SK-N-SH (cell line): ENCODE data around the gene D2HGDH. TPM values are rescaled to one million over a fixed set of nuclear protein-coding genes. Genes with fewer than 3 reads are reported as not detected.

ENCODE experiments used
- CTCF ChIA-PET: fragments of 300-600, 350-600 bp; formaldehyde crosslinking; extraction: SDS; loops from one replicate; lab custom pipeline; 2021; lab: Yijun Ruan, JAX
- POLR2A ChIA-PET: fragments of 350-600 bp; sonication (Branson Sonifier 250); formaldehyde crosslinking; extraction: SDS; loops from one replicate; lab custom pipeline; 2020; ENCODE audit warnings: antibody characterized with exemption, inconsistent platforms; lab: Yijun Ruan, JAX
- DNase-seq: peaks from one replicate; pipeline ENCODE4 v3.0.0; 2012
- H2AFZ ChIP-seq: fragments of 200-600 bp; sonication (generic); 2 replicates; pipeline ENCODE4 v1.8.1; 2016; ENCODE audit warnings: antibody characterized with exemption, mild to moderate bottlenecking, low read depth
- H3F3A ChIP-seq: fragments of 200-600 bp; sonication (generic); replicated peaks from 2 replicates; pipeline ENCODE3; 2016; ENCODE audit warnings: antibody characterized with exemption, mild to moderate bottlenecking; ENCODE audit not compliant: insufficient read depth
- H3K27ac ChIP-seq, 2 experiments: fragments of 200-500 bp in 1 of 2; fragments of 200-600 bp in 1 of 2; sonication (Bioruptor generic) in 1 of 2; sonication (generic), shearing (Covaris generic) in 1 of 2; 2 replicates each; pipeline versions ENCODE4 v1.5.1 to v1.6.1; 2014 to 2016; ENCODE audit warnings: low read depth in 2 of 2, inconsistent platforms in 1 of 2, low read length in 1 of 2, mild to moderate bottlenecking in 1 of 2, mixed read lengths in 1 of 2
- H3K27me3 ChIP-seq: fragments of 200-600 bp; sonication (generic), shearing (Covaris generic); 2 replicates; pipeline ENCODE4 v1.6.1; 2016; ENCODE audit warnings: mixed run types; ENCODE audit not compliant: insufficient read depth
- H3K36me3 ChIP-seq, 2 experiments: fragments of 200-500 bp in 1 of 2; fragments of 200-600 bp in 1 of 2; sonication (Bioruptor generic) in 1 of 2; sonication (generic) in 1 of 2; replicated peaks in 1 of 2; 2 replicates each; pipeline versions ENCODE3 to v1.5.1; 2014 to 2016; ENCODE audit warnings: low read length in 1 of 2, mild to moderate bottlenecking in 1 of 2; ENCODE audit not compliant: insufficient read depth in 2 of 2, control insufficient read depth in 1 of 2
- H3K4me1 ChIP-seq, 2 experiments: fragments of 200-500 bp in 1 of 2; fragments of 200-600 bp in 1 of 2; sonication (Bioruptor generic) in 1 of 2; sonication (generic), shearing (Covaris generic) in 1 of 2; 2 replicates each; pipeline versions ENCODE4 v1.5.1 to v1.6.1; 2014 to 2016; ENCODE audit warnings: low read depth in 1 of 2, low read length in 1 of 2, mixed run types in 1 of 2; ENCODE audit not compliant: insufficient read depth in 2 of 2, control insufficient read depth in 1 of 2
- H3K4me2 ChIP-seq: fragments of 200-600 bp; sonication (generic), shearing (Covaris generic); 2 replicates; pipeline ENCODE4 v1.6.1; 2017; ENCODE audit warnings: mixed run types
- H3K4me3 ChIP-seq, 2 experiments: fragments of 200-500 bp in 1 of 2; fragments of 200-600 bp in 1 of 2; sonication (Bioruptor generic) in 1 of 2; sonication (generic), shearing (Covaris generic) in 1 of 2; 2 replicates each; pipeline versions ENCODE4 v1.5.1 to v1.8.1; 2014 to 2016; ENCODE audit warnings: low read depth in 2 of 2, inconsistent platforms in 1 of 2, low read length in 1 of 2, mild to moderate bottlenecking in 1 of 2, mixed read lengths in 1 of 2, moderate library complexity in 1 of 2
- H3K79me2 ChIP-seq: fragments of 200-600 bp; sonication (generic); 2 replicates; pipeline ENCODE4 v1.8.1; 2017; ENCODE audit warnings: mild to moderate bottlenecking; ENCODE audit not compliant: insufficient read depth
- H3K9ac ChIP-seq: fragments of 200-600 bp; sonication (generic); 2 replicates; pipeline ENCODE4 v1.6.1; 2017; ENCODE audit warnings: mixed run types
- H3K9me2 ChIP-seq: fragments of 200-600 bp; sonication (generic); 2 replicates; pipeline ENCODE4 v1.6.1; 2017; ENCODE audit warnings: mixed run types
- H3K9me3 ChIP-seq: fragments of 200-600 bp; sonication (generic); 2 replicates; pipeline ENCODE4 v1.6.1; 2017; ENCODE audit warnings: mixed run types, mild to moderate bottlenecking, moderate library complexity
- H4K20me1 ChIP-seq: fragments of 200-600 bp; sonication (generic); 2 replicates; pipeline ENCODE4 v1.6.1; 2017; ENCODE audit warnings: mild to moderate bottlenecking, mixed run types; ENCODE audit not compliant: insufficient read depth
- CHD2 ChIP-seq: fragments of 150-350 bp; IDR thresholded peaks from 2 replicates; pipeline ENCODE4 v1.6.1; 2018; ENCODE audit warnings: low read length; ENCODE audit not compliant: partially characterized antibody
- CTCF ChIP-seq: fragments of 200-600 bp; sonication (generic); IDR thresholded peaks from 2 replicates; pipeline ENCODE4 v1.6.1; 2017; ENCODE audit warnings: antibody characterized with exemption, mild to moderate bottlenecking, moderate library complexity
- FOXJ3 ChIP-seq: sonication (generic); formaldehyde crosslinking; IDR thresholded peaks from 2 replicates; pipeline ENCODE4 v1.5.1; 2020; ENCODE audit warnings: mild to moderate bottlenecking, missing genetic modification reagents
- FOXM1 ChIP-seq: IDR thresholded peaks from 2 replicates; pipeline ENCODE4 v1.4.0; 2012; ENCODE audit warnings: low read depth, mild to moderate bottlenecking
- GABPA ChIP-seq: IDR thresholded peaks from 2 replicates; pipeline ENCODE4 v1.4.0; 2012; ENCODE audit warnings: low read depth, mild to moderate bottlenecking
- IRF3 ChIP-seq: fragments of 150-350 bp; IDR thresholded peaks from 2 replicates; pipeline ENCODE4 v1.6.1; 2016; ENCODE audit warnings: mild to moderate bottlenecking, low read depth, low read length
- MAX ChIP-seq: IDR thresholded peaks from 2 replicates; pipeline ENCODE4 v1.4.0; 2012; ENCODE audit warnings: low read depth
- MEF2A ChIP-seq: IDR thresholded peaks from 2 replicates; pipeline ENCODE4 v1.4.0; 2012; ENCODE audit warnings: low read depth, borderline replicate concordance
- MXI1 ChIP-seq: IDR thresholded peaks from 2 replicates; pipeline ENCODE4 v1.6.1; 2012; ENCODE audit warnings: mild to moderate bottlenecking, low read depth, low read length, improper control_type of control experiment
- NRF1 ChIP-seq: IDR thresholded peaks from 2 replicates; pipeline ENCODE4 v1.6.1; 2012; ENCODE audit warnings: low read depth, mild to moderate bottlenecking, low read length
- PBX3 ChIP-seq: IDR thresholded peaks from 2 replicates; pipeline ENCODE4; 2012
- POLR2AphosphoS5 ChIP-seq: IDR thresholded peaks from 2 replicates; pipeline ENCODE4 v1.6.1; 2012; ENCODE audit warnings: low read depth, low read length
- RCOR1 ChIP-seq: fragments of 150-350 bp; IDR thresholded peaks from 2 replicates; pipeline ENCODE4 v1.6.1; 2017; ENCODE audit warnings: antibody characterized with exemption, low read length
- RXRA ChIP-seq: IDR thresholded peaks from 2 replicates; pipeline ENCODE4 v1.4.0; 2012; ENCODE audit warnings: low read depth, mild to moderate bottlenecking, borderline replicate concordance
- SIN3A ChIP-seq: IDR thresholded peaks from 2 replicates; pipeline ENCODE4 v1.6.1; 2012; ENCODE audit warnings: low read depth, mild to moderate bottlenecking, low read length, moderate library complexity, borderline replicate concordance
- TAF1 ChIP-seq: IDR thresholded peaks from 2 replicates; pipeline ENCODE4 v1.6.1; 2012; ENCODE audit warnings: low read depth, mild to moderate bottlenecking, low read length, moderate library complexity, borderline replicate concordance
- TCF12 ChIP-seq: IDR thresholded peaks from 2 replicates; pipeline ENCODE4 v1.4.0; 2012
- TEAD4 ChIP-seq: IDR thresholded peaks from 2 replicates; pipeline ENCODE4 v1.4.0; 2012; ENCODE audit warnings: mild to moderate bottlenecking, borderline replicate concordance; ENCODE audit not compliant: insufficient read depth
- USF2 ChIP-seq: fragments of 150-350 bp; IDR thresholded peaks from 2 replicates; pipeline ENCODE4 v1.6.1; 2017; ENCODE audit warnings: antibody characterized with exemption, low read length, low read depth, borderline replicate concordance
- WGBS: methylation state at CpG from one replicate; pipeline ENCODE4 v1.1.6; 2017; ENCODE audit warnings: low lambda C conversion rate; 5-methylcytosine and 5-hydroxymethylcytosine counted together
- polyA plus RNA-seq, 3 experiments: library from polyadenylated mRNA; depleted of rRNA; stranded (reverse); fragments of >200 nt; gene quantifications; 2 replicates each; pipeline ENCODE4 v1.2.3, GENCODE V29; 2012

Gene D2HGDH
- polyA plus RNA-seq, 1 of the 3 experiments (the other 2 are of a cell fraction) = 36.3 TPM

- Histone ChIP-seq H3K9me2 (no peaks in the 10 kb centered on the region), H2AFZ (no peak overlapping the region), H3F3A (peaks cover 4% of the 10 kb centered on the region), H4K20me1 (no peaks in the 10 kb centered on the region), H3K4me3 (no peak overlapping the region), H3K79me2 (no peaks in the 10 kb centered on the region), H3K4me1 (no peaks in the 10 kb centered on the region), H3K27me3 (no peaks in the 10 kb centered on the region), H3K4me2 (no peak overlapping the region), H3K9me3 (no peaks in the 10 kb centered on the region), H3K27ac (no peak overlapping the region), H3K36me3 (peaks cover 4 to 29% of the 10 kb centered on the region in 2 experiments), H3K9ac (no peak overlapping the region)
- ChIA-PET POLR2A (no interaction called here), CTCF (no interaction called here)
- TF ChIP-seq USF2 (no peak), MXI1 (no peak), TCF12 (no peak), FOXJ3 (CRISPR knock-in tag) (no peak), CHD2 (no peak), SIN3A (no peak), NRF1 (no peak), IRF3 (no peak), MAX (no peak), TAF1 (no peak), POLR2AphosphoS5 (no peak)
- WGBS = 98% methylated on average over 20 of the region's 20 CpGs
- DNase-seq = no peak
Measured at GRCh38 chr2:241754042-241754441, 19.6 kb downstream of the D2HGDH start.

GRCh38 chr2:241755166-241755565, 20.7 kb downstream of the D2HGDH start:
- H3K4me1 ChIP-seq = no peaks in the 10 kb centered on the region
- no peaks in the 10 kb centered on the region for H4K20me1 ChIP-seq
- POLR2A ChIA-PET = no interaction called here
- no peak overlapping the region for H3K9ac ChIP-seq
- H3K36me3 ChIP-seq = peaks cover 12 to 27% of the 10 kb centered on the region in 2 experiments
- peaks cover 10% of the 10 kb centered on the region for H3F3A ChIP-seq
- no peak for TF ChIP-seq PBX3
- no peak for TF ChIP-seq CTCF
- no peak for TF ChIP-seq CHD2
- no peak for TF ChIP-seq TCF12
- no peak for TF ChIP-seq GABPA
- TF ChIP-seq RXRA = no peak
- no peak for TF ChIP-seq MXI1
- TF ChIP-seq MEF2A = no peak
- TF ChIP-seq RCOR1 = no peak
- no peak for TF ChIP-seq IRF3
- TF ChIP-seq TEAD4 = no peak
- no peak for TF ChIP-seq FOXM1
- H3K4me3 ChIP-seq = no peak overlapping the region
- no peak for DNase-seq
- H3K27ac ChIP-seq = no peak overlapping the region
- CTCF ChIA-PET = no interaction called here
- H2AFZ ChIP-seq = no peak overlapping the region
- no peaks in the 10 kb centered on the region for H3K9me3 ChIP-seq
- 86% methylated on average over 15 of the region's 18 CpGs for WGBS
- no peak overlapping the region for H3K4me2 ChIP-seq
- no peaks in the 10 kb centered on the region for H3K9me2 ChIP-seq
- H3K27me3 ChIP-seq = no peaks in the 10 kb centered on the region
- no peaks in the 10 kb centered on the region for H3K79me2 ChIP-seq
